Testis (tissue), 5 donors: Measurements from ENCODE around the gene PCDHB3. TPM values are rescaled to one million over a fixed set of nuclear protein-coding genes. Genes with fewer than 3 reads are reported as not detected.

Experiments used
- DNase-seq: peaks from one replicate; pipeline ENCODE4 v3.0.0-alpha.2; 2019
- H3K27ac ChIP-seq, 2 donors: fragments of 200-600 bp; sonication (generic); one replicate each; pipeline ENCODE4 v1.5.1; 2019
- H3K27me3 ChIP-seq: fragments of 200-600 bp; sonication (generic); one replicate; pipeline ENCODE4 v1.5.1; 2019
- H3K36me3 ChIP-seq: fragments of 200-600 bp; sonication (generic); one replicate; pipeline ENCODE4 v1.5.1; 2017; ENCODE audit warnings: low read depth; ENCODE audit errors: missing control alignments
- H3K4me1 ChIP-seq: fragments of 200-600 bp; sonication (generic); one replicate; pipeline ENCODE4 v1.5.1; 2019
- H3K4me3 ChIP-seq, 2 donors: fragments of 200-600 bp; sonication (generic); one replicate each; pipeline ENCODE4 v1.5.1; 2017 to 2019
- H3K9me3 ChIP-seq: fragments of 200-600 bp; sonication (generic); one replicate; pipeline ENCODE4 v1.5.1; 2017
- CTCF ChIP-seq, 3 experiments: fragments of 450-650 bp in 2 of 3; fragments of 200-600 bp in 1 of 3; sonication (generic) in 1 of 3; IDR thresholded peaks; one replicate each; pipeline ENCODE4 v1.5.1; 2016 to 2019; ENCODE audit warnings: antibody characterized with exemption in 3 of 3, mild to moderate bottlenecking in 2 of 3, moderate library complexity in 1 of 3
- POLR2A ChIP-seq: fragments of 450-650 bp; IDR thresholded peaks from one replicate; pipeline ENCODE4 v1.6.1; 2017; ENCODE audit warnings: antibody characterized with exemption, mild to moderate bottlenecking, moderate library complexity
- WGBS, 2 donors: methylation state at CpG; one replicate each; pipeline ENCODE4 v1.1.5; 2018; 5-methylcytosine and 5-hydroxymethylcytosine counted together
- intact Hi-C: fragments of 100-400 bp; cut with DNase I; formaldehyde crosslinking; loops from one replicate; pipeline ENCODE4 v1.15.1; 2023; ENCODE audit warnings: low total_unique reads
- long read RNA-seq, 2 donors: transcript quantifications; one replicate each; lab custom pipeline, GENCODE V29; 2026
- polyA plus RNA-seq: library from polyadenylated mRNA; stranded (reverse); fragments of 350-450 nt; fragmentation: Illumina TruSeq; extraction: RNeasy Lipid Tissue Mini Kit (QIAGEN cat#74804); gene quantifications from one replicate; pipeline ENCODE4 v1.2.3, GENCODE V29; 2014; ENCODE audit warnings: low read depth, low replicate concordance; ENCODE audit not compliant: insufficient read depth
- total RNA-seq, 2 donors: library from RNA; depleted of rRNA; stranded (reverse); fragments of >200 nt; gene quantifications; one replicate each; pipeline ENCODE4 v1.2.3, GENCODE V29; 2016

Gene PCDHB3
- total RNA-seq (1 to 10 TPM; 3.1 to 6.5 TPM), polyA plus RNA-seq (1.6 TPM)
- long read RNA-seq, donor 1: 0 reads
- long read RNA-seq, donor 2: 0 reads

GRCh38 chr5:141100243-141100805 lies at the start of gene PCDHB3:
TSS of gene PCDHB3 (plus strand) at chr5:141100473. CDS start at chr5:141100650, 177 bp downstream.
- no peaks in the 10 kb centered on the region for H3K27me3 ChIP-seq
- peak; percentile 84 for DNase-seq
- no peak within 1 kb of the TSS for H3K27ac ChIP-seq
- H3K9me3 ChIP-seq: no peaks in the 10 kb centered on the region
- TF ChIP-seq CTCF (IDR thresholded peaks at IDR 0.05): peak; percentile 33 to 58 (median 41)
- TF ChIP-seq POLR2A: no peak
- 15 to 22% methylated on average over 19 of the region's 19 CpGs for WGBS, 2 donors
- intact Hi-C loops: no loop called here
- peak within 1 kb of the TSS; percentile 29 to 53 for H3K4me3 ChIP-seq
- H3K36me3 ChIP-seq: no peaks in the 10 kb centered on the region
- H3K4me1 ChIP-seq: no peaks in the 10 kb centered on the region

GRCh38 chr5:141050622-141051520 lies 49.4 kb upstream of the PCDHB3 start, which contains the start of gene PCDHB1:
TSS of gene PCDHB1 (plus strand) at chr5:141051374. CDS start at chr5:141051471, 97 bp downstream.
- intact Hi-C loops: no loop called here
- DNase-seq: no peak
- peak within 1 kb of the TSS; percentile 33 to 54 for H3K4me3 ChIP-seq
- H3K27me3 ChIP-seq: no peaks in the 10 kb centered on the region
- H3K27ac ChIP-seq: no peak within 1 kb of the TSS
- no peak for TF ChIP-seq POLR2A
- TF ChIP-seq CTCF (IDR thresholded peaks at IDR 0.05): no peak
- H3K36me3 ChIP-seq: no peaks in the 10 kb centered on the region
- no peaks in the 10 kb centered on the region for H3K4me1 ChIP-seq
- WGBS, 2 donors: 10 to 12% methylated on average over 20 of the region's 20 CpGs
- no peaks in the 10 kb centered on the region for H3K9me3 ChIP-seq

- 2 to 5% methylated on average over 18 to 19 of the region's 19 CpGs for WGBS, 2 donors
- H3K27ac ChIP-seq: no peak overlapping the region
- DNase-seq: peak; percentile 21
- no peaks in the 10 kb centered on the region for H3K27me3 ChIP-seq
- peak overlapping the region; percentile 33 to 54 for H3K4me3 ChIP-seq
- no peaks in the 10 kb centered on the region for H3K36me3 ChIP-seq
- H3K9me3 ChIP-seq: no peaks in the 10 kb centered on the region
- no peaks in the 10 kb centered on the region for H3K4me1 ChIP-seq
- intact Hi-C loops: no loop called here
- TF ChIP-seq POLR2A (no peak), CTCF (IDR thresholded peaks at IDR 0.05) (no peak)
Observed at GRCh38 chr5:141051521-141051866, 48.8 kb upstream of the PCDHB3 start.

DNA sequence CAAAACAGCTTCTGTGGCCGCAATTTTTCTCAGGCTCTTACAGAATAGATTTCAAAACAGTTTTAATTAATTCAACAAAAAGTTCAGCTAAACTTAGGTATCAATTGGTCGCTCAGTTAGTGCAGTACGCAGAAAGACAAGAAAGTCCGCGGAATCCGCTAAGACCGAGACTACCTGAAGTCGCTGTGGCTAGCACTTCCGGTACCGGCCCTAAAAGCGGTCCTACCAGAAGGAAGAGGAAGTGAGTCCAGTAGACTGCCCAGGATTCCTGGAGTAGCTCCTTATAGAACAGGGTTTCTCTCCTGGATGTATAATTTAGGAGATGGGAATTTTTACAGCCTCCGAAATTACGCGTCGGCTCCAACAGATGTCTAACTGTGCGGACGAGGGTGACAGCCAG lies 22.4 kb upstream of the PCDHB3 start:
- Histone ChIP-seq H3K36me3 (no peaks in the 10 kb centered on the region), H3K27me3 (no peaks in the 10 kb centered on the region), H3K4me1 (no peaks in the 10 kb centered on the region), H3K27ac (peak overlapping the region; percentile 2 to 73), H3K9me3 (no peaks in the 10 kb centered on the region), H3K4me3 (peak overlapping the region; percentile 53 to 55)
- TF ChIP-seq POLR2A (no peak), CTCF (IDR thresholded peaks at IDR 0.05) (no peak)
- WGBS, 2 donors: 19 to 41% methylated on average over 17 of the region's 17 CpGs
- DNase-seq: peak; percentile 76
- intact Hi-C loops: no loop called here
